NOMO-1 (cell line): ENCODE data around the gene SNTG2.

Experiments
- DNase-seq, 2 experiments: peaks; one replicate each; lab custom pipeline; 2025; ENCODE audit not compliant: unreplicated experiment in 2 of 2; lab: John Stamatoyannopoulos, UW

Gene SNTG2

GRCh38 chr2:1046067-1046466, 95.4 kb downstream of the SNTG2 start:
- DNase-seq: no peak

GRCh38 chr2:1047485-1047884, 96.8 kb downstream of the SNTG2 start:
- DNase-seq: no peak

- DNase-seq: no peak
Measured at GRCh38 chr2:1049691-1050090, 99.0 kb downstream of the SNTG2 start.

- DNase-seq: no peak
Measured at GRCh38 chr2:1051075-1051474, 100.4 kb downstream of the SNTG2 start.

GRCh38 chr2:1052771-1053191, 102.1 kb downstream of the SNTG2 start:
- no peak for DNase-seq

- no peak for DNase-seq
Measured at GRCh38 chr2:1053786-1054185, 103.1 kb downstream of the SNTG2 start.

- DNase-seq: no peak
Measured at GRCh38 chr2:1054399-1054798, 103.8 kb downstream of the SNTG2 start.

- no peak for DNase-seq
Measured at GRCh38 chr2:1055014-1055595, 104.5 kb downstream of the SNTG2 start.

GRCh38 chr2:1060372-1060771, 109.7 kb downstream of the SNTG2 start:
- DNase-seq: no peak

- DNase-seq: no peak
Measured at GRCh38 chr2:1060987-1061386, 110.3 kb downstream of the SNTG2 start.

- no peak for DNase-seq
Measured at GRCh38 chr2:1068241-1068640, 117.6 kb downstream of the SNTG2 start.

- no peak for DNase-seq
Measured at GRCh38 chr2:1068822-1069221, 118.2 kb downstream of the SNTG2 start.

GRCh38 chr2:1069847-1070246, 119.2 kb downstream of the SNTG2 start:
- DNase-seq: no peak

GRCh38 chr2:1070601-1071000, 120.0 kb downstream of the SNTG2 start:
- DNase-seq: no peak

GRCh38 chr2:1071650-1072049, 121.0 kb downstream of the SNTG2 start:
- no peak for DNase-seq

GRCh38 chr2:1072250-1072649, 121.6 kb downstream of the SNTG2 start:
- no peak for DNase-seq

- no peak for DNase-seq
Measured at GRCh38 chr2:1077911-1078310, 127.3 kb downstream of the SNTG2 start.

GRCh38 chr2:1078326-1078725, 127.7 kb downstream of the SNTG2 start:
- DNase-seq: no peak

GRCh38 chr2:1079873-1080799, 129.5 kb downstream of the SNTG2 start:
- no peak for DNase-seq

- no peak for DNase-seq
Measured at GRCh38 chr2:1081451-1082225, 131.0 kb downstream of the SNTG2 start.

GRCh38 chr2:1082456-1083205, 132.0 kb downstream of the SNTG2 start:
- no peak for DNase-seq
